GM12878 (cell line): ENCODE data around the gene PDE11A. TPM values are rescaled to one million over a fixed set of nuclear protein-coding genes. Genes with fewer than 3 reads are reported as not detected.
A peak's percentile ranks its signal among the peaks of the same experiment; 100 is the strongest.

Source experiments
- ATAC-seq: fragments of 200-7000 bp; cut with Tn5 transposase; 3 replicates; pipeline ENCODE4 v1.9.1; 2020; ENCODE audit warnings: mild to moderate bottlenecking, moderate library complexity
- BruUV-seq: library from RNA; stranded (reverse); fragments of 400-500 nt; replicated peaks from 2 replicates; lab custom pipeline; 2021; lab: Mats Ljungman, UMichigan
- CTCF ChIA-PET: fragments of 300-600 bp; sonication (Branson Sonifier 250); formaldehyde crosslinking; extraction: SDS; loops from one replicate; lab custom pipeline; 2021; ENCODE audit warnings: inconsistent platforms; lab: Yijun Ruan, JAX
- POLR2A ChIA-PET: fragments of 350-600 bp; formaldehyde crosslinking; extraction: SDS; loops from one replicate; lab custom pipeline; 2021; ENCODE audit warnings: inconsistent platforms; lab: Charles Lee
- RAD21 ChIA-PET: fragments of 300-600 bp; sonication (Branson Sonifier 250); formaldehyde crosslinking; loops from one replicate; lab custom pipeline; 2023; ENCODE audit warnings: antibody characterized with exemption; ENCODE audit not compliant: unreplicated experiment; lab: Charles Lee
- SMC1A ChIA-PET: fragments of 300-600 bp; sonication (Branson Sonifier 250); formaldehyde crosslinking; loops from one replicate; lab custom pipeline; 2023; ENCODE audit not compliant: unreplicated experiment, uncharacterized antibody; lab: Charles Lee
- DNase-seq: peaks from one replicate; pipeline ENCODE4 v3.0.0-alpha.2; 2011; ENCODE audit warnings: low read depth, low spot score
- FAIRE-seq: peaks from 3 replicates; lab custom pipeline; 2011; peaks lifted over from hg19 to GRCh38; lab: Jason Lieb, UNC
- H2AFZ ChIP-seq: 2 replicates; pipeline ENCODE4 v1.6.0; 2011; ENCODE audit warnings: low read depth, low read length, control low read depth; ENCODE audit not compliant: control insufficient read depth
- H3K27ac ChIP-seq: 2 replicates; pipeline ENCODE4 v1.5.1; 2011; ENCODE audit warnings: control low read depth; ENCODE audit not compliant: control insufficient read depth, insufficient read depth
- H3K27me3 ChIP-seq, 2 experiments: replicated peaks in 1 of 2; 2 replicates each; pipeline versions ENCODE4 v1.6.0 to v1.6.1; 2011; ENCODE audit warnings: low read length in 1 of 2; ENCODE audit not compliant: control insufficient read depth in 2 of 2, insufficient read depth in 2 of 2
- H3K36me3 ChIP-seq, 2 experiments: 2 replicates each; pipeline ENCODE4 v1.5.1; 2011; ENCODE audit warnings: low read length in 1 of 2; ENCODE audit not compliant: control insufficient read depth in 2 of 2, insufficient read depth in 2 of 2
- H3K4me1 ChIP-seq: 2 replicates; pipeline ENCODE4 v1.6.1; 2011; ENCODE audit warnings: mild to moderate bottlenecking, low read length, moderate library complexity, mixed read lengths; ENCODE audit not compliant: control insufficient read depth, insufficient read depth
- H3K4me2 ChIP-seq: 2 replicates; pipeline ENCODE4 v1.6.0; 2011; ENCODE audit warnings: control low read depth; ENCODE audit not compliant: control insufficient read depth, insufficient read depth
- H3K4me3 ChIP-seq: fragments of 200-600 bp; sonication (generic); 2 replicates; pipeline ENCODE4 v1.5.1; 2016
- H3K79me2 ChIP-seq: 2 replicates; pipeline ENCODE4 v1.6.0; 2011; ENCODE audit warnings: low read length; ENCODE audit not compliant: control insufficient read depth, insufficient read depth
- H3K9ac ChIP-seq: 2 replicates; pipeline ENCODE4 v1.8.0; 2011; ENCODE audit warnings: low read length, control low read depth, mixed read lengths; ENCODE audit not compliant: control insufficient read depth, insufficient read depth
- H3K9me3 ChIP-seq: replicated peaks from 3 replicates; pipeline ENCODE4 v1.5.1; 2011; ENCODE audit warnings: mild to moderate bottlenecking, low read length; ENCODE audit not compliant: control insufficient read depth, insufficient read depth
- H4K20me1 ChIP-seq: 2 replicates; pipeline ENCODE4 v1.6.0; 2011; ENCODE audit not compliant: control insufficient read depth, insufficient read depth
- EGR1 ChIP-seq, 2 experiments: IDR thresholded peaks; 1 replicate in 1 of 2; 2 replicates in 1 of 2; pipeline ENCODE4 v1.6.1; 2011 to 2012; ENCODE audit warnings: low read depth in 2 of 2, low read length in 2 of 2, borderline replicate concordance in 1 of 2, mild to moderate bottlenecking in 1 of 2, moderate library complexity in 1 of 2
- NR2C2 ChIP-seq: IDR thresholded peaks from 2 replicates; pipeline ENCODE4 v1.6.1; 2011; ENCODE audit warnings: borderline replicate concordance, low read depth; ENCODE audit not compliant: control insufficient read depth, insufficient read length
- SRF ChIP-seq, 2 experiments: IDR thresholded peaks; 2 replicates each; pipeline ENCODE4 v1.6.1; 2011; ENCODE audit warnings: low read depth in 2 of 2, low read length in 2 of 2, mild to moderate bottlenecking in 1 of 2, moderate library complexity in 1 of 2
- SUPT20H ChIP-seq: IDR thresholded peaks from 2 replicates; pipeline ENCODE4 v1.6.1; 2011; ENCODE audit warnings: low read depth, mild to moderate bottlenecking, low read length, moderate library complexity, borderline replicate concordance; ENCODE audit not compliant: control insufficient read depth
- ZBED1 ChIP-seq: IDR thresholded peaks from 2 replicates; pipeline ENCODE4 v1.6.1; 2016; ENCODE audit warnings: borderline replicate concordance
- WGBS: methylation state at CpG from one replicate; pipeline ENCODE4 v1.1.6; 2016; ENCODE audit warnings: low lambda C conversion rate; ENCODE audit not compliant: insufficient replicate concordance, insufficient coverage; ENCODE audit errors: missing lambda C conversion rate; 5-methylcytosine and 5-hydroxymethylcytosine counted together
- in situ Hi-C: fragments of 300-500 bp; cut with MboI; formaldehyde crosslinking; loops from 9 replicates; pipeline ENCODE4 v1.14.3; 2018; ENCODE audit warnings: mixed read lengths
- intact Hi-C: fragments of 100-400 bp; cut with micrococcal nuclease; formaldehyde crosslinking; loops from one replicate; pipeline ENCODE4 v1.14.2; 2022; ENCODE audit not compliant: unreplicated experiment
- polyA plus RNA-seq, 11 experiments: library from polyadenylated mRNA; depleted of rRNA in 4 of 11; unstranded in 6 of 11; stranded (reverse) in 5 of 11; fragments of >200 nt; fragmentation: Nextera tagmentation in 4 of 11; fragmentation: Illumina TruSeq in 1 of 11; extraction: Ambion mirVana in 4 of 11; extraction: Trizol in 1 of 11; gene quantifications; 1 replicate in 1 of 11; 2 replicates in 10 of 11; pipeline versions ENCODE4 v1.2.1 to v1.2.3, GENCODE V29; 2011 to 2016; ENCODE audit warnings: inconsistent platforms in 2 of 11, missing spikeins in 2 of 11, low read depth in 1 of 11
- total RNA-seq, 4 experiments: library from RNA; depleted of rRNA in 3 of 4; stranded (reverse); fragments of >200 nt in 3 of 4; fragmentation: Illumina TruSeq in 1 of 4; extraction: Trizol in 1 of 4; gene quantifications; 2 replicates each; pipeline versions ENCODE4 v1.2.1 to v1.2.3, GENCODE V29; 2013 to 2021
- TF ChIP-seq, protein P1 (sequence below): fragments of 450-650 bp; IDR thresholded peaks from 2 replicates; pipeline ENCODE4 v1.6.1; 2016; ENCODE audit warnings: mild to moderate bottlenecking
- TF ChIP-seq, protein P2 (sequence below): fragments of 450-650 bp; IDR thresholded peaks from 2 replicates; pipeline ENCODE4 v1.6.1; 2017; ENCODE audit warnings: mild to moderate bottlenecking, moderate library complexity
- TF ChIP-seq, protein P3 (sequence below): fragments of 450-650 bp; IDR thresholded peaks from 2 replicates; pipeline ENCODE4 v1.6.1; 2017; ENCODE audit warnings: mild to moderate bottlenecking, low read depth, inconsistent platforms; ENCODE audit not compliant: poor library complexity, severe bottlenecking

The PDE11A gene
- total and polyA plus RNA-seq, 10 of the 15 experiments (the other 5 are each of a cell fraction or from before 2014, with no cell fraction given), result 0.01 to 0.17 (median 0.06) TPM; not detected in 5

DNA sequence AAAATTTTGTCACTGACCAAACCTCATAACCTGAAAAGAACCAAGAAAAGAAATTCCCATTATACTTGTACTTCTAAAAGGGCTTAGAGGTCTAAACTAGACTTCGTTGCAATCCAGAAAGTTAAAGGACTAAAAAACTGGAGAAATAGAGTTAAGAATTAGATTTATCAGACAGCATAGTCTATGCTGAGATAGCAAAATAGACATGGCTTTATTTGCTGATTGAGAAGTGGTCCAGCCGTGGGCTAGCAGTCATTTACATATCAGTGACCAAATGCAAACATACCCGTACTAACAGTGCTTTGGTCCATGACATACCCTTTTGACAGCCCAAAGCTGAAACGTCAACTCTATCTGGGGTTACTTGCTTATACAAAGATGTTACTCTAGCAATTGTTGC, 456.5 kb downstream of the PDE11A start:
- intact Hi-C loops (loop anchor here (5.0 kb wide), 1 partner anchor 64 kb away; a partner anchor contains a TSS), in situ Hi-C loops (no loop called here)
- ATAC-seq (no peak), FAIRE-seq (no peak), DNase-seq (no peak)
- WGBS, result 15% methylated on average over 4 of the region's 4 CpGs
- no peaks in the 10 kb centered on the region for H4K20me1 ChIP-seq
- H3K27ac ChIP-seq, result no peak overlapping the region
- H3K9ac ChIP-seq, result no peak overlapping the region
- H3K36me3 ChIP-seq, result no peaks in the 10 kb centered on the region
- TF ChIP-seq, protein P1, sequence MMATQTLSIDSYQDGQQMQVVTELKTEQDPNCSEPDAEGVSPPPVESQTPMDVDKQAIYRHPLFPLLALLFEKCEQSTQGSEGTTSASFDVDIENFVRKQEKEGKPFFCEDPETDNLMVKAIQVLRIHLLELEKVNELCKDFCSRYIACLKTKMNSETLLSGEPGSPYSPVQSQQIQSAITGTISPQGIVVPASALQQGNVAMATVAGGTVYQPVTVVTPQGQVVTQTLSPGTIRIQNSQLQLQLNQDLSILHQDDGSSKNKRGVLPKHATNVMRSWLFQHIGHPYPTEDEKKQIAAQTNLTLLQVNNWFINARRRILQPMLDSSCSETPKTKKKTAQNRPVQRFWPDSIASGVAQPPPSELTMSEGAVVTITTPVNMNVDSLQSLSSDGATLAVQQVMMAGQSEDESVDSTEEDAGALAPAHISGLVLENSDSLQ, result 0 out of 2 replicates have a peak, but pooled peaks have one; percentile 10
- no peak for TF ChIP-seq EGR1 (IDR thresholded peaks at IDR 0.05; ENCODE audit: borderline replicate concordance in 1 of 2, low read depth in 2 of 2, low read length in 2 of 2)
- ChIA-PET SMC1A (interaction anchor here (1.7 to 2.9 kb wide), 3 partner anchors 10 to 14 kb away, joined by 5 to 13 read pairs (median 5); no protein-coding TSS in a partner anchor), CTCF (interaction anchor here (1.8 to 2.2 kb wide), 3 partner anchors 9 to 14 kb away, joined by 4 to 7 read pairs (median 6); no protein-coding TSS in a partner anchor), POLR2A (no interaction called here), RAD21 (no interaction called here)
- H3K9me3 ChIP-seq, result no peaks in the 10 kb centered on the region
- no peaks in the 10 kb centered on the region; the same call in 1 of the 2 replicates for H3K4me1 ChIP-seq
- H3K79me2 ChIP-seq, result no peaks in the 10 kb centered on the region
- H2AFZ ChIP-seq, result no peak overlapping the region
- no TSS peak for BruUV-seq
- no peak overlapping the region for H3K4me2 ChIP-seq
- no peak overlapping the region for H3K4me3 ChIP-seq
- no peaks in the 10 kb centered on the region for H3K27me3 ChIP-seq

DNA sequence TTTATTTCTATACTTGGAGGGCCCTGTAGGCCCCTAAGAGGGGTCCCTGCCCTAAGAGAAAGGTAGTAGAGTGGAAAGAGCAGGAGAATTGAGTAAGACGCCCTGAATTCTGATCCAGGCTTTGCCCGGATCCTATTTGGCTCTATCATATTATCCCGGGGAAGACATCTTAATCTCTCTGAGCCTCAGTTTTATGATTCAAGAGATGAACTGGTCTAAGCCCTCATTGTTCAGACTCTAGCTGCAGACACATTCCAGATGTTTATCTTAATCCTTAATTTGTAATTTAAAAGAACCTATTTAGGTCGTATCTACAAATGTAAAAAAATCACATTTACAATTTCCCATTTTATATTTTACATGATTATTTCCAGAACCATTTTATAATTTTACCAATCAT, 459.9 kb downstream of the PDE11A start:
- WGBS, result 90% methylated on average over 4 of the region's 4 CpGs
- no peak for TF ChIP-seq SRF (IDR thresholded peaks at IDR 0.05; ENCODE audit: low read depth in 2 of 2, low read length in 2 of 2)
- no peak for TF ChIP-seq ZBED1
- TF ChIP-seq, protein P2, sequence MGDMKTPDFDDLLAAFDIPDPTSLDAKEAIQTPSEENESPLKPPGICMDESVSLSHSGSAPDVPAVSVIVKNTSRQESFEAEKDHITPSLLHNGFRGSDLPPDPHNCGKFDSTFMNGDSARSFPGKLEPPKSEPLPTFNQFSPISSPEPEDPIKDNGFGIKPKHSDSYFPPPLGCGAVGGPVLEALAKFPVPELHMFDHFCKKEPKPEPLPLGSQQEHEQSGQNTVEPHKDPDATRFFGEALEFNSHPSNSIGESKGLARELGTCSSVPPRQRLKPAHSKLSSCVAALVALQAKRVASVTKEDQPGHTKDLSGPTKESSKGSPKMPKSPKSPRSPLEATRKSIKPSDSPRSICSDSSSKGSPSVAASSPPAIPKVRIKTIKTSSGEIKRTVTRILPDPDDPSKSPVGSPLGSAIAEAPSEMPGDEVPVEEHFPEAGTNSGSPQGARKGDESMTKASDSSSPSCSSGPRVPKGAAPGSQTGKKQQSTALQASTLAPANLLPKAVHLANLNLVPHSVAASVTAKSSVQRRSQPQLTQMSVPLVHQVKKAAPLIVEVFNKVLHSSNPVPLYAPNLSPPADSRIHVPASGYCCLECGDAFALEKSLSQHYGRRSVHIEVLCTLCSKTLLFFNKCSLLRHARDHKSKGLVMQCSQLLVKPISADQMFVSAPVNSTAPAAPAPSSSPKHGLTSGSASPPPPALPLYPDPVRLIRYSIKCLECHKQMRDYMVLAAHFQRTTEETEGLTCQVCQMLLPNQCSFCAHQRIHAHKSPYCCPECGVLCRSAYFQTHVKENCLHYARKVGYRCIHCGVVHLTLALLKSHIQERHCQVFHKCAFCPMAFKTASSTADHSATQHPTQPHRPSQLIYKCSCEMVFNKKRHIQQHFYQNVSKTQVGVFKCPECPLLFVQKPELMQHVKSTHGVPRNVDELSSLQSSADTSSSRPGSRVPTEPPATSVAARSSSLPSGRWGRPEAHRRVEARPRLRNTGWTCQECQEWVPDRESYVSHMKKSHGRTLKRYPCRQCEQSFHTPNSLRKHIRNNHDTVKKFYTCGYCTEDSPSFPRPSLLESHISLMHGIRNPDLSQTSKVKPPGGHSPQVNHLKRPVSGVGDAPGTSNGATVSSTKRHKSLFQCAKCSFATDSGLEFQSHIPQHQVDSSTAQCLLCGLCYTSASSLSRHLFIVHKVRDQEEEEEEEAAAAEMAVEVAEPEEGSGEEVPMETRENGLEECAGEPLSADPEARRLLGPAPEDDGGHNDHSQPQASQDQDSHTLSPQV, result no peak
- no peak for TF ChIP-seq NR2C2
- no peak for TF ChIP-seq SUPT20H
- TF ChIP-seq, protein P3, sequence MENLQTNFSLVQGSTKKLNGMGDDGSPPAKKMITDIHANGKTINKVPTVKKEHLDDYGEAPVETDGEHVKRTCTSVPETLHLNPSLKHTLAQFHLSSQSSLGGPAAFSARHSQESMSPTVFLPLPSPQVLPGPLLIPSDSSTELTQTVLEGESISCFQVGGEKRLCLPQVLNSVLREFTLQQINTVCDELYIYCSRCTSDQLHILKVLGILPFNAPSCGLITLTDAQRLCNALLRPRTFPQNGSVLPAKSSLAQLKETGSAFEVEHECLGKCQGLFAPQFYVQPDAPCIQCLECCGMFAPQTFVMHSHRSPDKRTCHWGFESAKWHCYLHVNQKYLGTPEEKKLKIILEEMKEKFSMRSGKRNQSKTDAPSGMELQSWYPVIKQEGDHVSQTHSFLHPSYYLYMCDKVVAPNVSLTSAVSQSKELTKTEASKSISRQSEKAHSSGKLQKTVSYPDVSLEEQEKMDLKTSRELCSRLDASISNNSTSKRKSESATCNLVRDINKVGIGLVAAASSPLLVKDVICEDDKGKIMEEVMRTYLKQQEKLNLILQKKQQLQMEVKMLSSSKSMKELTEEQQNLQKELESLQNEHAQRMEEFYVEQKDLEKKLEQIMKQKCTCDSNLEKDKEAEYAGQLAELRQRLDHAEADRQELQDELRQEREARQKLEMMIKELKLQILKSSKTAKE, result no peak

More for the DNA sequence above, 459.9 kb downstream of the PDE11A start:
- H3K9ac ChIP-seq, result no peak overlapping the region
- no peaks in the 10 kb centered on the region for H3K79me2 ChIP-seq
- POLR2A ChIA-PET, result no interaction called here
- FAIRE-seq (no peak), DNase-seq (no peak), ATAC-seq (no peak)
- H3K4me2 ChIP-seq, result no peak overlapping the region
- no peaks in the 10 kb centered on the region for H3K36me3 ChIP-seq
- RAD21 ChIA-PET, result no interaction called here
- H4K20me1 ChIP-seq, result no peaks in the 10 kb centered on the region
- in situ Hi-C loops (no loop called here), intact Hi-C loops (no loop called here)
- no peaks in the 10 kb centered on the region; the same call in 2 of the 3 replicates for H3K9me3 ChIP-seq
- SMC1A ChIA-PET, result no interaction called here
- no peaks in the 10 kb centered on the region for H3K27me3 ChIP-seq
- no peaks in the 10 kb centered on the region for H3K4me1 ChIP-seq
- H2AFZ ChIP-seq, result no peak overlapping the region
- no peak overlapping the region for H3K4me3 ChIP-seq
- BruUV-seq, result no TSS peak
- no peak overlapping the region for H3K27ac ChIP-seq
- CTCF ChIA-PET, result interaction anchor here (1.7 kb wide), 1 partner anchor 8 kb away, joined by 4 read pairs; no protein-coding TSS in a partner anchor
